Heart left ventricle (tissue), 16 donors: ENCODE data around the gene KRT15. TPM values are rescaled to one million over a fixed set of nuclear protein-coding genes. Genes with fewer than 3 reads are reported as not detected.
A peak's percentile ranks its signal among the peaks of the same experiment; 100 is the strongest.

Experiments
- ATAC-seq, 4 donors: fragments of 200-7000 bp; cut with Tn5 transposase; one replicate each; pipeline ENCODE4 v1.9.1; 2020 to 2022; ENCODE audit warnings: moderate library complexity in 4 of 4, mild to moderate bottlenecking in 3 of 4, moderate number of reproducible peaks in 1 of 4
- DNase-seq, 5 donors: peaks; one replicate each; pipeline ENCODE4 v3.0.0-alpha.2; 2020
- H3K27ac ChIP-seq, 12 donors: fragments of 200-600 bp; sonication (generic) in 4 of 12; one replicate each; pipeline versions ENCODE4 v1.5.0 to v1.8.0; 2016 to 2022; ENCODE audit warnings: mild to moderate bottlenecking in 2 of 12
- H3K27me3 ChIP-seq, 9 donors: fragments of 200-600 bp; sonication (generic) in 2 of 9; one replicate each; pipeline versions ENCODE4 v1.5.1 to v1.8.0; 2016 to 2022; ENCODE audit warnings: mild to moderate bottlenecking in 3 of 9
- H3K36me3 ChIP-seq, 9 donors: fragments of 200-600 bp; sonication (generic) in 2 of 9; one replicate each; pipeline versions ENCODE4 v1.5.0 to v1.8.0; 2018 to 2022; ENCODE audit warnings: mild to moderate bottlenecking in 2 of 9
- H3K4me1 ChIP-seq, 12 donors: fragments of 200-600 bp; sonication (generic) in 4 of 12; one replicate each; pipeline versions ENCODE4 v1.5.0 to v1.8.0; 2016 to 2022; ENCODE audit warnings: mild to moderate bottlenecking in 3 of 12
- H3K4me3 ChIP-seq, 12 donors: fragments of 200-600 bp; sonication (generic) in 4 of 12; one replicate each; pipeline versions ENCODE4 v1.5.0 to v1.8.0; 2017 to 2022; ENCODE audit warnings: mild to moderate bottlenecking in 9 of 12, moderate library complexity in 4 of 12
- H3K9me3 ChIP-seq, 12 donors: fragments of 200-600 bp; sonication (generic) in 4 of 12; one replicate each; pipeline versions ENCODE4 v1.5.0 to v1.8.0; 2016 to 2022; ENCODE audit warnings: mild to moderate bottlenecking in 1 of 12
- POLR2A ChIP-seq, 2 donors: fragments of 450-650 bp; IDR thresholded peaks; one replicate each; pipeline ENCODE4 v1.6.1; 2017; ENCODE audit warnings: antibody characterized with exemption in 2 of 2, mild to moderate bottlenecking in 2 of 2, moderate library complexity in 2 of 2
- WGBS, 4 donors: extraction: QIAGEN DNeasy Blood & Tissue Kit in 2 of 4; methylation state at CpG; one replicate each; pipeline versions ENCODE4 v1.1.5 to v1.1.7; 2013 to 2018; 5-methylcytosine and 5-hydroxymethylcytosine counted together
- intact Hi-C, 10 donors: fragments of 100-400 bp; cut with DNase I; formaldehyde crosslinking; loops; one replicate each; pipeline versions ENCODE4 v1.11.1 to v1.14.2; 2022
- polyA plus RNA-seq, 2 donors: library from polyadenylated mRNA; stranded (reverse); fragments of 200-250 nt; gene quantifications; one replicate each; pipeline ENCODE4 v1.2.3, GENCODE V29; 2013
- total RNA-seq, 9 donors: library from RNA; depleted of rRNA in 2 of 9; stranded (reverse); fragments of >200 nt in 2 of 9; fragmentation: NEBNext Ultra II Directional in 3 of 9; extraction: Animal tissue kit (Norgen Biotek cat#: 25700) in 3 of 9; gene quantifications; one replicate each; pipeline versions ENCODE4 v1.1.0 to v1.2.4, GENCODE V29; 2016 to 2023
- TF ChIP-seq, protein P1 (sequence below), 12 donors: fragments of 200-600 bp; sonication (generic) in 4 of 12; IDR thresholded peaks; one replicate each; pipeline versions ENCODE4 v1.5.0 to v1.8.0; 2018 to 2022; ENCODE audit warnings: antibody characterized with exemption in 12 of 12, mild to moderate bottlenecking in 5 of 12
- donor health status: ischemic (EF 13 %, LVEDD 7.1; RV severe dilation, severe dysfunction).
- donor health status: healthy with polysubstance abuse.
- donor health status: DM: no; HTN: yes; CAD: no.
- donor health status: DM: no; HTN: no; CAD: no.
- donor health status: ischemic (EF 25% LVEDD 6.9; RV normal size, moderate dysfunction).
- donor health status: ischemic (EF 25% LVEDD 5.7; RV mildly dilated, moderate dysfunction).
- donor health status: healthy.
- donor health status: DM: yes; HTN: yes; CAD: no.
- donor health status: ischemic (EF 35%, LVEDD 5.7; RV mildly dilated, moderate dysfunction).
- donor health status: nonischemic (EF 11% LVEDD 7.7; RV severe dilation, severe dysfunction).
- donor health status: DM: yes; HTN: yes; CAD: no.
- donor health status: PGD.
- donor health status: ischemic (EF 29% LVEDD 5.4; RV normal size, mild dysfunction).
- donor health status: nonischemic (EF 23%, LVEDD 6.1; RV moderate dilation, normal function).

KRT15 gene
- total and polyA plus RNA-seq, 11 donors, result 0.14 to 0.36 TPM; not detected in 9

DNA sequence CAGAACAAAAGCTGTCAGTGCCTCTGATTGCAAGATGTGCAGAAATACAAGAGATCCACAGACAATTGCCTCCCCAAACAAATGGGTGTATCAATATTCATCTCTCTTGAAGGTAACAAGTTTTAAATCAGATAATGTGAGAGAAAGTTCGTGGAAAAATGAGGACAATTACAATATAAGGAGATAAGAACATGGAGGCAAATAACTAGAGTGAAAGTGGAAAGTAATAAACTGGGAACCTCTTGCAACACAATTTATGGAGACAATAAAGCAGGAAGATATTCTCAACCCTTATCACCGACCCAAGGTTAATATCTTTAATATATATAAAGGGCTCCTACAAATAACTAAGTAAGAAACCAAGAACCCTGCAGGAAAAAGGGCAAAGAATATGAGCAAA is 23.7 kb upstream of the KRT15 start:
- Histone ChIP-seq H3K4me3 (no peak overlapping the region), H3K27ac (no peak overlapping the region), H3K4me1 (no peaks in the 10 kb centered on the region), H3K9me3 (peaks cover 0 to 10% (median 1%) of the 10 kb centered on the region in 12 donors), H3K27me3 (peaks cover 0 to 9% (median 2%) of the 10 kb centered on the region in 9 donors), H3K36me3 (no peaks in the 10 kb centered on the region)
- DNase-seq, result no peak
- intact Hi-C loops, result loop anchor here in 3 of 10 donors (10.0 kb wide), 3 partner anchors 638 to 738 kb away; no protein-coding TSS in a partner anchor
- TF ChIP-seq POLR2A (IDR thresholded peaks at IDR 0.05), result no peak
- TF ChIP-seq, protein P1, sequence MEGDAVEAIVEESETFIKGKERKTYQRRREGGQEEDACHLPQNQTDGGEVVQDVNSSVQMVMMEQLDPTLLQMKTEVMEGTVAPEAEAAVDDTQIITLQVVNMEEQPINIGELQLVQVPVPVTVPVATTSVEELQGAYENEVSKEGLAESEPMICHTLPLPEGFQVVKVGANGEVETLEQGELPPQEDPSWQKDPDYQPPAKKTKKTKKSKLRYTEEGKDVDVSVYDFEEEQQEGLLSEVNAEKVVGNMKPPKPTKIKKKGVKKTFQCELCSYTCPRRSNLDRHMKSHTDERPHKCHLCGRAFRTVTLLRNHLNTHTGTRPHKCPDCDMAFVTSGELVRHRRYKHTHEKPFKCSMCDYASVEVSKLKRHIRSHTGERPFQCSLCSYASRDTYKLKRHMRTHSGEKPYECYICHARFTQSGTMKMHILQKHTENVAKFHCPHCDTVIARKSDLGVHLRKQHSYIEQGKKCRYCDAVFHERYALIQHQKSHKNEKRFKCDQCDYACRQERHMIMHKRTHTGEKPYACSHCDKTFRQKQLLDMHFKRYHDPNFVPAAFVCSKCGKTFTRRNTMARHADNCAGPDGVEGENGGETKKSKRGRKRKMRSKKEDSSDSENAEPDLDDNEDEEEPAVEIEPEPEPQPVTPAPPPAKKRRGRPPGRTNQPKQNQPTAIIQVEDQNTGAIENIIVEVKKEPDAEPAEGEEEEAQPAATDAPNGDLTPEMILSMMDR (IDR thresholded peaks at IDR 0.05), result no peak
- no peak for ATAC-seq
- WGBS, 4 donors, result 56 to 68% (median 62%) methylated on average over 2 of the region's 2 CpGs

DNA sequence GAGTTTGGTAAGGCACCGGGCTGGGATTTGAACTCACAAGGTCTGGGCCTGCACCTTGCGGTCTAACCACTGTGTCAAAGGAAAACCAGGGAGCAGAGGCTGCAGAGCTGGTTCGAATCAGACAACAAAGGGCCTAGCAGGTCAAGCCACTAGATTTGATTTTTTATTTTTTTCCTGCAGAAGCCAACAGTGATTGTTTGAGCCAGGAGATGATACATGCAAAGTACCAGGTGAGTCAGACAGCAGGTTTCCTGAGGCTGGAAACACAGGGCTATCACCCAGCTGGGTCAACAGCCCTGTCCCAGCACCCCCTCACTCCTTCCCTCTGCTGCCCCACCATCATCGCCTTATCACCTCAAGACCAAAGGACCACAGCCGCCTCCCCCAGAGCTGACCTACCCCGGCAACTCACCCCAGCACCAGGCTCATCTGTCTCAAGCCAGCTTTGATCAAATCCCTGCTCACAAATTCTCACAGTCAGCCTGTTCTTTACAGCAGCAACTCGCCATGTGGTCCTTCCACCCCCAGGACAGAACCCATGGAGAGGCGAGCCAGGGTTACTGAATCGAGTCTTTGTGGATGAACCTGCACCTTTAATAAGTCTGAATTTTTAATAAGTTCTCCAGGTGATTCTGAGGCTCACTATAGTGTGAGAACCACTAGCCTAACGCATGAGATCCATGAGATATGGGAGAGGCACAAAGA is 22.4 kb upstream of the KRT15 start:
- Histone ChIP-seq H3K4me1 (no peaks in the 10 kb centered on the region), H3K4me3 (no peak overlapping the region), H3K9me3 (no peaks in the 10 kb centered on the region), H3K36me3 (no peaks in the 10 kb centered on the region), H3K27me3 (peaks cover 0 to 14% (median 2%) of the 10 kb centered on the region in 9 donors), H3K27ac (no peak overlapping the region)
- no peak for DNase-seq
- WGBS, 4 donors, result 67 to 80% (median 74%) methylated on average over 10 of the region's 10 CpGs
- no peak for TF ChIP-seq POLR2A (IDR thresholded peaks at IDR 0.05)
- TF ChIP-seq, protein P1 (IDR thresholded peaks at IDR 0.05), result no peak
- intact Hi-C loops, result loop anchor here in 3 of 10 donors (10.0 kb wide), 3 partner anchors 636 to 736 kb away; no protein-coding TSS in a partner anchor
- ATAC-seq, result no peak

DNA sequence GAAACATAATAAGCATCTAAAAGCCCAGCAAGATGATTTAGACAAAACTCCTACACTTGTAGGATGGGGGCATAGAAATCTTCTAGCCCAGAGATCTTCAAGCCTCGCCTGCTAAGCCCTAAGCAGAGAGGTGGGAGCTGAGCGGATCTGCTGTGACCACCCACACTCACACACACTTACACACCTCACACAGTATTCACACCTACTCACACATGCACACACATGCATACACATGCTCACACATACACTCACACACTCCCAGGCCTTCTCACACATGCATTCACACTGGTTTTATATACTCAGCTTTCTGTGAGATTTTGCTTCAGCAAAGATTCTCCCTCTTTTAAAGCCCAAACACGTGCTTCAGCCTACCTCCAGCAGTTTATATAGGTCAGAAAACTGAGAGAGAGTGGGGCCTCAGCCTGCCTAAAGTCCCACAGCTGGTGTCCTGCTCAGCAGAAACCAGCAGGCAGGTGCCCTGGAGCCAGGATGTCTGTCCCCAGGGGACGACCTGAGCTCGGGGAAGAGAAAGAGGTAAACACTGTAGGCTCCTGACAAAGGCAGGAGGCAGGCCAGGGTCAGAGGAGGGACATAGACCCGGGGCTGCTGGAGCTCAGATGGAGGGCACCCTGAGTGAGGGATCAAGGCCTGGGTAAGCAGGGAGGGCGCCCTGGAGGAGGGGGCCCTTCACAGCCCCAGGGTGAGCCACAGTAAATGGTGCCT is 21.4 kb upstream of the KRT15 start:
- intact Hi-C loops, result loop anchor here in 3 of 10 donors (10.0 kb wide), 3 partner anchors 635 to 735 kb away; no protein-coding TSS in a partner anchor
- ATAC-seq (no peak), DNase-seq (no peak)
- TF ChIP-seq, protein P1 (IDR thresholded peaks at IDR 0.05), result no peak
- no peak for TF ChIP-seq POLR2A (IDR thresholded peaks at IDR 0.05)
- H3K27ac ChIP-seq, result no peak overlapping the region
- no peak overlapping the region for H3K4me3 ChIP-seq
- H3K27me3 ChIP-seq, result peaks cover 0 to 21% (median 2%) of the 10 kb centered on the region in 9 donors
- WGBS, 4 donors, result 64 to 70% (median 65%) methylated on average over 7 of the region's 7 CpGs
- no peaks in the 10 kb centered on the region for H3K9me3 ChIP-seq
- H3K36me3 ChIP-seq, result no peaks in the 10 kb centered on the region
- no peaks in the 10 kb centered on the region for H3K4me1 ChIP-seq

DNA sequence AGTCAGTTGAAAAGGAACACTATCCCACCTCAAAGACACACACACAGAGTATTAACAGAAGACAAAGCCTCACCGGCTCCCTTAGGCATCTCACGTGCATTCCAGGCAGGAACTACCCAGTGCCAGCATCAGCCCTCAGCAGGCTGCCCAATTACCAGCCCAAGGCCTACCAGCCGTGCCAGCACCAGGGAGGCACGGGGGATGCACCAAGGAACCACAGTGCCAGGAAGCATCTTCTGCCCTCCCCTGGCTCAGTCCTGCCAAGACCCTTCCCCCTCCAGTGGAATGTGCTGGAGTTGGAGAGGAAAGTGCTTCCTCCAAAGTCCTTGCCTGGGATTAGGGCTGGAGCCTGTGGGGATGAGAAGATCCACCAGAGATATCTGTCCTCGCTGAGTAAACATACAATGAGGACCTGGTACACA is 20.4 kb upstream of the KRT15 start:
- Histone ChIP-seq H3K9me3 (no peaks in the 10 kb centered on the region), H3K36me3 (no peaks in the 10 kb centered on the region), H3K27ac (no peak overlapping the region), H3K4me3 (no peak overlapping the region), H3K4me1 (no peaks in the 10 kb centered on the region), H3K27me3 (peaks cover 0 to 31% (median 7%) of the 10 kb centered on the region in 9 donors)
- peak in 1 of 5 donors; percentile 3 for DNase-seq
- intact Hi-C loops, result no loop called here
- WGBS, 4 donors, result 61 to 82% (median 71%) methylated on average over 5 of the region's 5 CpGs
- TF ChIP-seq, protein P1 (IDR thresholded peaks at IDR 0.05), result no peak
- TF ChIP-seq POLR2A (IDR thresholded peaks at IDR 0.05), result no peak
- ATAC-seq, result no peak
